ENCODE data around the gene ADSS1.

Gene ADSS1

DNA sequence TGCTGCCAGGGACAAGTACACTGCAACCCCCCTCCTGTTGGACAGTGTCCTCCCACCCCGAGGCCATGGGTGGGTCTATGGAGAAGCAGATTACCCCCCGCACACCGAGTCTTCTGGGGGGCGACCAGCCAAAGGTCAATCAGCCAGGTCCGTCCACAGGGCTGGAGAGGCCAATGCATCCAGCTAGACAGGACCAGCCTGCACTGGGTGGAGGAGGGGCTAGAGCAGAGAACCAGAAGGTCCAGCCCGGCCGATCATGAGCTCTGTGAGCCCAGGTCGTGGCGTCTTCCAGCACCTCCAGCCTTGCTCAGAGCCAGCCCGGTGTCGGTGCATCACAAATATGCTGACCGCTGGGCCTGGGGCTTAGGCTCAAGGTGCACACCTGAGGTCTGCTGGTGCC lies 8.2 kb upstream of the ADSS1 start:
- H3K23ac ChIP-seq (ENCODE audit: low read length), result no peak overlapping the region
- no peak overlapping the region for H4K8ac ChIP-seq (ENCODE audit: low read depth, low read length)
- no peaks in the 10 kb centered on the region for H3K79me1 ChIP-seq (ENCODE audit: low read length)
- no peak overlapping the region for H4K5ac ChIP-seq (ENCODE audit: low read length)
- H3K27me3 ChIP-seq (ENCODE audit: insufficient read depth, low read length, poor library complexity), result no peaks in the 10 kb centered on the region
- no peaks in the 10 kb centered on the region for H3K4me1 ChIP-seq (ENCODE audit: control insufficient read depth, low read depth, low read length)
- H2AK5ac ChIP-seq (ENCODE audit: low read length), result no peak overlapping the region
- no peak overlapping the region for H3K27ac ChIP-seq (ENCODE audit: low read depth, low read length)
- no peaks in the 10 kb centered on the region for H3K79me2 ChIP-seq (ENCODE audit: control insufficient read depth, insufficient read depth, low read length)
- H2BK5ac ChIP-seq (ENCODE audit: low read length), result no peak overlapping the region
- no peak overlapping the region for H3K18ac ChIP-seq (ENCODE audit: low read length)
- no peak overlapping the region for H3K4me3 ChIP-seq (ENCODE audit: low read length)
- H3K36me3 ChIP-seq (ENCODE audit: control insufficient read depth, insufficient read depth, low read length), result peaks cover 5% of the 10 kb centered on the region
- H3K56ac ChIP-seq (ENCODE audit: low read length), result no peak overlapping the region
- WGBS (ENCODE audit: extremely low coverage, insufficient coverage, low lambda C conversion rate), result no CpG with 5 or more reads among the region's 12 CpGs
- no peak overlapping the region for H2BK15ac ChIP-seq (replicated peaks; ENCODE audit: low read depth)
- H3K4ac ChIP-seq (ENCODE audit: low read depth, low read length), result no peak overlapping the region
- H3K9ac ChIP-seq (ENCODE audit: low read length), result no peak overlapping the region
- no peak for DNase-seq
- no peak overlapping the region for H3K4me2 ChIP-seq (ENCODE audit: low read length)
- H2BK120ac ChIP-seq (ENCODE audit: low read depth, low read length), result no peak overlapping the region

DNA sequence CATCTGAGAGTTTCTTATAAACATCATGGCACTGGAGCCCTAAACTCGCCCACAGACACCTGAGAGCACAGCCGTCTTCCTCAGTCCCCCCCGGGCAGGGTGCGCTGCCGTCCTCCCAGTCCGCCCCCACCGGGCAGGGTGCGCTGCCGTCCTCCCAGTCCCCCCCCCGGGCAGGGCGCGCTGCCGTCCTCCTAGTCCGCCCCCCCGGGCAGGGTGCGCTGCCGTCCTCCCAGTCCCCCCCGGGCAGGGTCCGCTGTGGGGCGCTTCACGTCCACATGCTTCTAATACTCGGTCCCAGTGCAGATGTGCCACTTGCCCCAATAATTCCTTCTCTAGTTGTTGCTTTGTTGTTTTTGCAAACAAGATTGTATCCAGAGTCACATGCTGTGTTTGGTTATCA lies 6.9 kb upstream of the ADSS1 start:
- Histone ChIP-seq H3K79me1 (ENCODE audit: low read length) (no peaks in the 10 kb centered on the region), H3K36me3 (ENCODE audit: control insufficient read depth, insufficient read depth, low read length) (peaks cover 2% of the 10 kb centered on the region)
- no CpG with 5 or more reads among the region's 22 CpGs for WGBS (ENCODE audit: extremely low coverage, insufficient coverage, low lambda C conversion rate)

DNA sequence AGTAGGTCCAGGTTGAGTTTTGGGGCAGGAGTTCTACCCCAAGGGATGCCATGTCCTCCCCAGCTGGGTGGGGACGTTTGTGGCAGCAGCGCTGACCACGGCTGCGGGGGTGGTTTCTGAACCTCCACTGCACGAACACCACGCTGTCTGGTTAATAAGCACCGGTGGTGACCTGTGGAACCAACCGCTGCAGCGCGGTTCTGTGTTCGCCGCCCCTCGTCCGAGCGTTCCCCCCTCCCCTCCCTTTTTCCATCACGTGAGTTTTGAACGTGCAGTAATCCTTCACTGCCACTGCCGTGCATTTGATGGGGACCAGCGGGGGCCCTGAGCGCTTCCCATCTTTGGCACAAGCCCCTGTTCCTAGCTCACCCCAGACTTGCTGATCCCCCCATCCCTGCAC lies 6.4 kb upstream of the ADSS1 start:
- Histone ChIP-seq H3K56ac (ENCODE audit: low read length) (no peak overlapping the region), H4K8ac (ENCODE audit: low read depth, low read length) (no peak overlapping the region), H2BK120ac (ENCODE audit: low read depth, low read length) (no peak overlapping the region), H3K4me3 (ENCODE audit: low read length) (no peak overlapping the region), H3K27ac (ENCODE audit: low read depth, low read length) (no peak overlapping the region), H4K5ac (ENCODE audit: low read length) (no peak overlapping the region), H2BK5ac (ENCODE audit: low read length) (no peak overlapping the region), H2AK5ac (ENCODE audit: low read length) (no peak overlapping the region), H3K79me1 (ENCODE audit: low read length) (no peaks in the 10 kb centered on the region), H3K36me3 (ENCODE audit: control insufficient read depth, insufficient read depth, low read length) (peaks cover 2% of the 10 kb centered on the region), H3K79me2 (ENCODE audit: control insufficient read depth, insufficient read depth, low read length) (no peaks in the 10 kb centered on the region), H3K9ac (ENCODE audit: low read length) (no peak overlapping the region), H3K27me3 (ENCODE audit: insufficient read depth, low read length, poor library complexity) (no peaks in the 10 kb centered on the region), H3K23ac (ENCODE audit: low read length) (no peak overlapping the region), H3K4me1 (ENCODE audit: control insufficient read depth, low read depth, low read length) (no peaks in the 10 kb centered on the region), H3K18ac (ENCODE audit: low read length) (no peak overlapping the region), H3K4ac (ENCODE audit: low read depth, low read length) (no peak overlapping the region), H3K4me2 (ENCODE audit: low read length) (no peak overlapping the region), H2BK15ac (replicated peaks; ENCODE audit: low read depth) (no peak overlapping the region)
- DNase-seq, result no peak
- no CpG with 5 or more reads among the region's 20 CpGs for WGBS (ENCODE audit: extremely low coverage, insufficient coverage, low lambda C conversion rate)

More for the DNA sequence above, 6.9 kb upstream of the ADSS1 start:
- no peak overlapping the region for H3K4me3 ChIP-seq (ENCODE audit: low read length)
- H2BK15ac ChIP-seq (replicated peaks; ENCODE audit: low read depth), result no peak overlapping the region
- no peaks in the 10 kb centered on the region for H3K4me1 ChIP-seq (ENCODE audit: control insufficient read depth, low read depth, low read length)
- no peak for DNase-seq
- H3K23ac ChIP-seq (ENCODE audit: low read length), result no peak overlapping the region
- H3K27me3 ChIP-seq (ENCODE audit: insufficient read depth, low read length, poor library complexity), result no peaks in the 10 kb centered on the region
- no peaks in the 10 kb centered on the region for H3K79me2 ChIP-seq (ENCODE audit: control insufficient read depth, insufficient read depth, low read length)
- no peak overlapping the region for H3K27ac ChIP-seq (ENCODE audit: low read depth, low read length)
- no peak overlapping the region for H2BK5ac ChIP-seq (ENCODE audit: low read length)
- no peak overlapping the region for H3K4ac ChIP-seq (ENCODE audit: low read depth, low read length)
- no peak overlapping the region for H2BK120ac ChIP-seq (ENCODE audit: low read depth, low read length)
- H3K56ac ChIP-seq (ENCODE audit: low read length), result no peak overlapping the region
- H3K4me2 ChIP-seq (ENCODE audit: low read length), result no peak overlapping the region
- no peak overlapping the region for H2AK5ac ChIP-seq (ENCODE audit: low read length)
- no peak overlapping the region for H4K5ac ChIP-seq (ENCODE audit: low read length)
- H4K8ac ChIP-seq (ENCODE audit: low read depth, low read length), result no peak overlapping the region
- no peak overlapping the region for H3K18ac ChIP-seq (ENCODE audit: low read length)
- H3K9ac ChIP-seq (ENCODE audit: low read length), result no peak overlapping the region

DNA sequence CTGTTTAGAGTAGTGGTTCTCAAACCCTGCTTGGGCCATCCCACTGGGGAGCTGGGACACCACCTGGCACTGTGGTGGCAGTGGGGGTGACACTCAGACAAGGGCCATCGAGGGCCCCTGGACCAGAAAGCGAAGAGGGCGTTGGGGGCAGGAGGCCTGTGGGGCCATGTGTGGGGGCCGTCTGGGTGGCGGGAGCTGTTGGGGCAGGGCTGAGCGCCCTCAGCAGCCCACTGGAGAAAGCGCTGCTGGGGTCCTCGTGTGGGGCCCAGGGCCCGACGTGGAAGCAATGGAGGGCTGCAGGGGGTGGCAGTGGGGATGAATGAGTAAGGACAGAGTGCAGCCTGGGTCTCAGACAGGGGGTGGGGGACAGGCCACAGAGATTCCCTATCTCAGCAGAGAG lies 5.9 kb upstream of the ADSS1 start:
- Histone ChIP-seq H3K4me2 (ENCODE audit: low read length) (no peak overlapping the region), H3K23ac (ENCODE audit: low read length) (no peak overlapping the region), H3K36me3 (ENCODE audit: control insufficient read depth, insufficient read depth, low read length) (peaks cover 2% of the 10 kb centered on the region), H3K4ac (ENCODE audit: low read depth, low read length) (no peak overlapping the region), H4K8ac (ENCODE audit: low read depth, low read length) (no peak overlapping the region), H3K27ac (ENCODE audit: low read depth, low read length) (no peak overlapping the region), H2BK5ac (ENCODE audit: low read length) (no peak overlapping the region), H3K27me3 (ENCODE audit: insufficient read depth, low read length, poor library complexity) (no peaks in the 10 kb centered on the region), H3K18ac (ENCODE audit: low read length) (no peak overlapping the region), H2BK120ac (ENCODE audit: low read depth, low read length) (no peak overlapping the region), H3K4me1 (ENCODE audit: control insufficient read depth, low read depth, low read length) (no peaks in the 10 kb centered on the region), H3K56ac (ENCODE audit: low read length) (no peak overlapping the region), H3K9ac (ENCODE audit: low read length) (no peak overlapping the region), H3K79me2 (ENCODE audit: control insufficient read depth, insufficient read depth, low read length) (no peaks in the 10 kb centered on the region), H2AK5ac (ENCODE audit: low read length) (no peak overlapping the region), H4K5ac (ENCODE audit: low read length) (no peak overlapping the region), H3K4me3 (ENCODE audit: low read length) (no peak overlapping the region), H3K79me1 (ENCODE audit: low read length) (no peaks in the 10 kb centered on the region), H2BK15ac (replicated peaks; ENCODE audit: low read depth) (no peak overlapping the region)
- no CpG with 5 or more reads among the region's 10 CpGs for WGBS (ENCODE audit: extremely low coverage, insufficient coverage, low lambda C conversion rate)
- no peak for DNase-seq

- H3K79me2 ChIP-seq (ENCODE audit: control insufficient read depth, insufficient read depth, low read length), result no peaks in the 10 kb centered on the region
- H3K4ac ChIP-seq (ENCODE audit: low read depth, low read length), result no peak overlapping the region
- no peak overlapping the region for H2BK5ac ChIP-seq (ENCODE audit: low read length)
- no peak overlapping the region for H3K18ac ChIP-seq (ENCODE audit: low read length)
- no peak overlapping the region for H2AK5ac ChIP-seq (ENCODE audit: low read length)
- no peak for DNase-seq
- H3K27ac ChIP-seq (ENCODE audit: low read depth, low read length), result no peak overlapping the region
- H3K36me3 ChIP-seq (ENCODE audit: control insufficient read depth, insufficient read depth, low read length), result peaks cover 2% of the 10 kb centered on the region
- no peak overlapping the region for H3K4me3 ChIP-seq (ENCODE audit: low read length)
- no peak overlapping the region for H4K5ac ChIP-seq (ENCODE audit: low read length)
- H3K27me3 ChIP-seq (ENCODE audit: insufficient read depth, low read length, poor library complexity), result no peaks in the 10 kb centered on the region
- no peak overlapping the region for H2BK15ac ChIP-seq (replicated peaks; ENCODE audit: low read depth)
- no peaks in the 10 kb centered on the region for H3K4me1 ChIP-seq (ENCODE audit: control insufficient read depth, low read depth, low read length)
- H4K8ac ChIP-seq (ENCODE audit: low read depth, low read length), result no peak overlapping the region
- H3K79me1 ChIP-seq (ENCODE audit: low read length), result no peaks in the 10 kb centered on the region
- WGBS (ENCODE audit: extremely low coverage, insufficient coverage, low lambda C conversion rate), result no CpG with 5 or more reads among the region's 11 CpGs
- no peak overlapping the region for H3K56ac ChIP-seq (ENCODE audit: low read length)
- no peak overlapping the region for H3K9ac ChIP-seq (ENCODE audit: low read length)
- no peak overlapping the region for H3K23ac ChIP-seq (ENCODE audit: low read length)
- H3K4me2 ChIP-seq (ENCODE audit: low read length), result no peak overlapping the region
- no peak overlapping the region for H2BK120ac ChIP-seq (ENCODE audit: low read depth, low read length)
These were observed 5.2 kb upstream of the ADSS1 start for GRCh38 chr14:104718871-104719270.

DNA sequence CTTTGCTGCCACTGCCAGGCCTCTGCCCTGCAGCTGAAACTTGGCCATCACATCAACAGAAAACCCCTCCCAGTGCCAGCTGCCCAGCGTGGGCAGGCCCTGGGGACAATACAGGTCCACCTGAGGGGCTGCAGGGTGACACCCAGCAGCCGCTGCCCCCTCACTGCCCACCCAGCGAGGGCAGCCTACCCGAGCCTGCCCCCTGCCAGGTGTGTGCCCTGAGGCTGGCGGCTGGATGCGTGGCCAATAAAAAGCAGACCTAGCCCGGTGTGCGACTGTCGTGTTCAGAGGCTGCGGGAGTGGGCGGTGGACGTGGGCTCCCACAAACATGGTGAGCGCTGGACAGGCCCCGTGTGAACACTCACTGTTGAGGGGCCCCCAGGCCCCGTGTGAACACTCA lies 4.7 kb upstream of the ADSS1 start:
- no CpG with 5 or more reads among the region's 15 CpGs for WGBS (ENCODE audit: extremely low coverage, insufficient coverage, low lambda C conversion rate)
- Histone ChIP-seq H3K4me1 (ENCODE audit: control insufficient read depth, low read depth, low read length) (no peaks in the 10 kb centered on the region), H2BK15ac (replicated peaks; ENCODE audit: low read depth) (no peak overlapping the region), H3K27me3 (ENCODE audit: insufficient read depth, low read length, poor library complexity) (no peaks in the 10 kb centered on the region), H3K4me3 (ENCODE audit: low read length) (no peak overlapping the region), H2AK5ac (ENCODE audit: low read length) (no peak overlapping the region), H3K4me2 (ENCODE audit: low read length) (no peak overlapping the region), H3K27ac (ENCODE audit: low read depth, low read length) (no peak overlapping the region), H3K36me3 (ENCODE audit: control insufficient read depth, insufficient read depth, low read length) (peaks cover 2% of the 10 kb centered on the region), H3K9ac (ENCODE audit: low read length) (no peak overlapping the region), H4K8ac (ENCODE audit: low read depth, low read length) (no peak overlapping the region), H2BK120ac (ENCODE audit: low read depth, low read length) (no peak overlapping the region), H3K56ac (ENCODE audit: low read length) (no peak overlapping the region), H3K23ac (ENCODE audit: low read length) (no peak overlapping the region), H3K79me2 (ENCODE audit: control insufficient read depth, insufficient read depth, low read length) (no peaks in the 10 kb centered on the region), H3K4ac (ENCODE audit: low read depth, low read length) (no peak overlapping the region), H3K18ac (ENCODE audit: low read length) (no peak overlapping the region), H4K5ac (ENCODE audit: low read length) (no peak overlapping the region), H3K79me1 (ENCODE audit: low read length) (no peaks in the 10 kb centered on the region), H2BK5ac (ENCODE audit: low read length) (no peak overlapping the region)
- DNase-seq, result no peak
